ENCODE results near the gene PANK4.

DNA sequence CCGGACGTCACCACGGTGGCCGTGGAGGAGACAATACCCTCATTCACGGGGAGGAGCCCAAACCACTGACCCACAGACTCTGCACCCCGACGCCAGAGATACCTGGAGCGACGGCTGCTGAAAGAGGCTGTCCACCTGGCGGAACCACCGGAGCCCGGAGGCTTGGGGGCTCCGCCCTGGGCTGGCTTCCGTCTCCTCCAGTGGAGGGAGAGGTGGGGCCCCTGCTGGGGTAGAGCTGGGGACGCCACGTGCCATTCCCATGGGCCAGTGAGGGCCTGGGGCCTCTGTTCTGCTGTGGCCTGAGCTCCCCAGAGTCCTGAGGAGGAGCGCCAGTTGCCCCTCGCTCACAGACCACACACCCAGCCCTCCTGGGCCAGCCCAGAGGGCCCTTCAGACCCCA lies 36.8 kb upstream of the PANK4 start:
- TF ChIP-seq, protein P1, sequence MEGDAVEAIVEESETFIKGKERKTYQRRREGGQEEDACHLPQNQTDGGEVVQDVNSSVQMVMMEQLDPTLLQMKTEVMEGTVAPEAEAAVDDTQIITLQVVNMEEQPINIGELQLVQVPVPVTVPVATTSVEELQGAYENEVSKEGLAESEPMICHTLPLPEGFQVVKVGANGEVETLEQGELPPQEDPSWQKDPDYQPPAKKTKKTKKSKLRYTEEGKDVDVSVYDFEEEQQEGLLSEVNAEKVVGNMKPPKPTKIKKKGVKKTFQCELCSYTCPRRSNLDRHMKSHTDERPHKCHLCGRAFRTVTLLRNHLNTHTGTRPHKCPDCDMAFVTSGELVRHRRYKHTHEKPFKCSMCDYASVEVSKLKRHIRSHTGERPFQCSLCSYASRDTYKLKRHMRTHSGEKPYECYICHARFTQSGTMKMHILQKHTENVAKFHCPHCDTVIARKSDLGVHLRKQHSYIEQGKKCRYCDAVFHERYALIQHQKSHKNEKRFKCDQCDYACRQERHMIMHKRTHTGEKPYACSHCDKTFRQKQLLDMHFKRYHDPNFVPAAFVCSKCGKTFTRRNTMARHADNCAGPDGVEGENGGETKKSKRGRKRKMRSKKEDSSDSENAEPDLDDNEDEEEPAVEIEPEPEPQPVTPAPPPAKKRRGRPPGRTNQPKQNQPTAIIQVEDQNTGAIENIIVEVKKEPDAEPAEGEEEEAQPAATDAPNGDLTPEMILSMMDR (conservative IDR thresholded peaks at IDR 0.05 in 1 of 2, IDR thresholded peaks at IDR 0.05 in 1 of 2; ENCODE audit: extremely low read depth in 1 of 2, insufficient read depth in 1 of 2, low read depth in 1 of 2, low read length in 2 of 2): no peak
- TF ChIP-seq EZH2 (IDR thresholded peaks at IDR 0.05; ENCODE audit: borderline replicate concordance, low read length): no peak
